Heart left ventricle (tissue), 13 donors: ENCODE measurements around the gene TLK1.

Source experiments
- CTCF ChIP-seq, 12 donors: fragments of 200-600 bp; sonication (generic) in 4 of 12; IDR thresholded peaks; one replicate each; pipeline versions ENCODE4 v1.5.0 to v1.8.0; 2018 to 2022; ENCODE audit warnings: antibody characterized with exemption in 12 of 12, mild to moderate bottlenecking in 5 of 12
- POLR2A ChIP-seq, 2 donors: fragments of 450-650 bp; IDR thresholded peaks; one replicate each; pipeline ENCODE4 v1.6.1; 2017; ENCODE audit warnings: antibody characterized with exemption in 2 of 2, mild to moderate bottlenecking in 2 of 2, moderate library complexity in 2 of 2
- donor health status: ischemic (EF 13 %, LVEDD 7.1; RV severe dilation, severe dysfunction).
- donor health status: DM: no; HTN: yes; CAD: no.
- donor health status: DM: no; HTN: no; CAD: no.
- donor health status: ischemic (EF 25% LVEDD 6.9; RV normal size, moderate dysfunction).
- donor health status: ischemic (EF 25% LVEDD 5.7; RV mildly dilated, moderate dysfunction).
- donor health status: ischemic (EF 35%, LVEDD 5.7; RV mildly dilated, moderate dysfunction).
- donor health status: nonischemic (EF 11% LVEDD 7.7; RV severe dilation, severe dysfunction).
- donor health status: DM: yes; HTN: yes; CAD: no.
- donor health status: PGD.
- donor health status: ischemic (EF 29% LVEDD 5.4; RV normal size, mild dysfunction).
- donor health status: nonischemic (EF 23%, LVEDD 6.1; RV moderate dilation, normal function).

- TF ChIP-seq CTCF (IDR thresholded peaks at IDR 0.05), result no peak
- TF ChIP-seq POLR2A (IDR thresholded peaks at IDR 0.05), result no peak
These were observed 12.4 kb upstream of the TLK1 start for GRCh38 chr2:171173087-171173486.
